Neuronal stem cell (in vitro differentiated cells): ENCODE data around the gene CEP170.

Source experiments
- DNase-seq: peaks from one replicate; pipeline ENCODE4 v3.0.0-alpha.2; 2013; ENCODE audit warnings: low spot score
- H2AFZ ChIP-seq: one replicate; pipeline ENCODE4 v1.6.1; 2013; ENCODE audit warnings: mild to moderate bottlenecking, low read length, inconsistent platforms
- H2AK5ac ChIP-seq: 2 replicates; pipeline ENCODE4 v1.6.1; 2013; ENCODE audit warnings: low read depth, mild to moderate bottlenecking, inconsistent platforms, low read length, moderate library complexity, mixed read lengths
- H2BK120ac ChIP-seq: 2 replicates; pipeline ENCODE4 v1.6.1; 2013; ENCODE audit warnings: low read depth, mild to moderate bottlenecking, inconsistent platforms, low read length, moderate library complexity, mixed read lengths
- H2BK12ac ChIP-seq: one replicate; pipeline ENCODE4 v1.6.1; 2013; ENCODE audit warnings: low read length, inconsistent platforms
- H2BK15ac ChIP-seq: 2 replicates; pipeline ENCODE4 v1.6.1; 2013; ENCODE audit warnings: mild to moderate bottlenecking, low read length, inconsistent platforms, mixed read lengths
- H2BK5ac ChIP-seq: one replicate; pipeline ENCODE4 v1.6.1; 2013; ENCODE audit warnings: inconsistent platforms, mild to moderate bottlenecking, low read length, moderate library complexity
- H3K14ac ChIP-seq: one replicate; pipeline ENCODE4 v1.6.1; 2013; ENCODE audit warnings: low read length, inconsistent platforms
- H3K18ac ChIP-seq: 2 replicates; pipeline ENCODE4 v1.6.1; 2013; ENCODE audit warnings: low read length, inconsistent platforms
- H3K23ac ChIP-seq: 2 replicates; pipeline ENCODE4 v1.6.1; 2013; ENCODE audit warnings: low read depth, mild to moderate bottlenecking, mixed read lengths, low read length, inconsistent platforms; ENCODE audit not compliant: poor library complexity
- H3K27ac ChIP-seq: replicated peaks from 3 replicates; pipeline ENCODE4 v1.5.1; 2013; ENCODE audit warnings: low read length, inconsistent platforms
- H3K27me3 ChIP-seq, 3 experiments: 2 replicates each; pipeline ENCODE4 v1.6.1; 2013; ENCODE audit warnings: low read length in 3 of 3, mild to moderate bottlenecking in 2 of 3, inconsistent platforms in 1 of 3, low read depth in 1 of 3, mixed read lengths in 1 of 3, moderate library complexity in 1 of 3; ENCODE audit not compliant: control insufficient read depth in 3 of 3, insufficient read depth in 3 of 3
- H3K36me3 ChIP-seq, 2 donors: replicated peaks in 1 of 2; 2 replicates each; pipeline ENCODE4 v1.6.1; 2013; ENCODE audit warnings: low read length in 2 of 2; ENCODE audit not compliant: control insufficient read depth in 2 of 2, insufficient read depth in 2 of 2
- H3K4ac ChIP-seq: 2 replicates; pipeline ENCODE4 v1.6.1; 2013; ENCODE audit warnings: inconsistent platforms, mild to moderate bottlenecking, low read length, moderate library complexity
- H3K4me1 ChIP-seq, 2 donors: 1 replicate in 1 of 2; 2 replicates in 1 of 2; pipeline ENCODE4 v1.6.1; 2013; ENCODE audit warnings: low read length in 2 of 2, low read depth in 1 of 2; ENCODE audit not compliant: control insufficient read depth in 2 of 2, insufficient read depth in 1 of 2
- H3K4me2 ChIP-seq: one replicate; pipeline ENCODE4 v1.6.1; 2013; ENCODE audit warnings: mild to moderate bottlenecking, low read length, inconsistent platforms; ENCODE audit not compliant: insufficient read depth, poor library complexity, severe bottlenecking
- H3K4me3 ChIP-seq, 2 donors: 2 replicates each; pipeline ENCODE4 v1.5.1; 2013; ENCODE audit warnings: low read length in 2 of 2, mild to moderate bottlenecking in 2 of 2, inconsistent platforms in 1 of 2, moderate library complexity in 1 of 2
- H3K79me1 ChIP-seq: one replicate; pipeline ENCODE4 v1.6.1; 2013; ENCODE audit warnings: low read depth, mild to moderate bottlenecking, inconsistent platforms, low read length, moderate library complexity
- H3K9ac ChIP-seq: one replicate; pipeline ENCODE4 v1.6.1; 2013; ENCODE audit warnings: mild to moderate bottlenecking, low read depth, low read length, inconsistent platforms; ENCODE audit not compliant: poor library complexity
- H3K9me3 ChIP-seq, 2 donors: replicated peaks in 1 of 2; 2 replicates each; pipeline versions ENCODE3 to v1.6.1; 2013; ENCODE audit warnings: low read length in 2 of 2, mild to moderate bottlenecking in 2 of 2, inconsistent platforms in 1 of 2, low read depth in 1 of 2, mixed read lengths in 1 of 2, moderate library complexity in 1 of 2; ENCODE audit not compliant: control insufficient read depth in 2 of 2, insufficient read depth in 1 of 2
- H4K8ac ChIP-seq: one replicate; pipeline ENCODE4 v1.6.1; 2013; ENCODE audit warnings: low read depth, mild to moderate bottlenecking, inconsistent platforms, low read length, moderate library complexity
- H4K91ac ChIP-seq: one replicate; pipeline ENCODE4 v1.6.1; 2013; ENCODE audit warnings: low read length, low read depth, mild to moderate bottlenecking, inconsistent platforms; ENCODE audit not compliant: poor library complexity
- WGBS, 2 donors: extraction: QIAGEN DNeasy Blood & Tissue Kit; methylation state at CpG; one replicate each; pipeline ENCODE4 v1.1.7; 2013; ENCODE audit warnings: missing lambda C conversion rate in 2 of 2, mixed read lengths in 1 of 2; ENCODE audit not compliant: insufficient read length in 2 of 2, insufficient replicate concordance in 1 of 2; ENCODE audit errors: extremely low coverage in 2 of 2; 5-methylcytosine and 5-hydroxymethylcytosine counted together

The CEP170 gene

GRCh38 chr1:243264717-243265116 is 9.6 kb upstream of the CEP170 start:
- no peak overlapping the region for H2BK15ac ChIP-seq
- H3K14ac ChIP-seq = no peak overlapping the region
- H3K4me2 ChIP-seq = no peak overlapping the region
- no peak overlapping the region for H2BK120ac ChIP-seq
- H3K4me1 ChIP-seq = peaks cover 0 to 5% of the 10 kb centered on the region in 2 donors
- no CpG with 5 or more reads among the region's 2 CpGs for WGBS, 2 donors
- no peak for DNase-seq
- H2AK5ac ChIP-seq = no peak overlapping the region
- no peaks in the 10 kb centered on the region for H3K27me3 ChIP-seq
- no peak overlapping the region for H3K4me3 ChIP-seq
- H2AFZ ChIP-seq = no peak overlapping the region
- H3K18ac ChIP-seq = no peak overlapping the region
- H3K27ac ChIP-seq = no peak overlapping the region
- no peak overlapping the region for H2BK12ac ChIP-seq
- H3K4ac ChIP-seq = no peak overlapping the region
- no peak overlapping the region for H2BK5ac ChIP-seq
- no peaks in the 10 kb centered on the region for H3K36me3 ChIP-seq
- no peaks in the 10 kb centered on the region for H3K79me1 ChIP-seq
- no peak overlapping the region for H3K9ac ChIP-seq
- peaks cover 0 to 7% of the 10 kb centered on the region in 2 donors for H3K9me3 ChIP-seq
- H3K23ac ChIP-seq = no peak overlapping the region
- H4K91ac ChIP-seq = no peak overlapping the region
- no peak overlapping the region for H4K8ac ChIP-seq

- no peak overlapping the region for H2BK12ac ChIP-seq
- H3K4me1 ChIP-seq = peaks cover 0 to 2% of the 10 kb centered on the region in 2 donors
- H3K4ac ChIP-seq = no peak overlapping the region
- no CpG with 5 or more reads among the region's 1 CpG for WGBS, 2 donors
- no peak overlapping the region for H2BK120ac ChIP-seq
- H3K4me3 ChIP-seq = no peak overlapping the region
- H2BK5ac ChIP-seq = no peak overlapping the region
- no peak overlapping the region for H2BK15ac ChIP-seq
- H3K36me3 ChIP-seq = no peaks in the 10 kb centered on the region
- H4K91ac ChIP-seq = no peak overlapping the region
- H3K9me3 ChIP-seq = peaks cover 0 to 7% of the 10 kb centered on the region in 2 donors
- H3K14ac ChIP-seq = no peak overlapping the region
- no peak overlapping the region for H3K18ac ChIP-seq
- no peak for DNase-seq
- H3K9ac ChIP-seq = no peak overlapping the region
- no peaks in the 10 kb centered on the region for H3K27me3 ChIP-seq
- H3K23ac ChIP-seq = no peak overlapping the region
- H2AK5ac ChIP-seq = no peak overlapping the region
- H3K79me1 ChIP-seq = peaks cover 2% of the 10 kb centered on the region
- no peak overlapping the region for H4K8ac ChIP-seq
- no peak overlapping the region for H3K27ac ChIP-seq
- H2AFZ ChIP-seq = no peak overlapping the region
- no peak overlapping the region for H3K4me2 ChIP-seq
These were observed 6.3 kb upstream of the CEP170 start for GRCh38 chr1:243261390-243261789.

- Histone ChIP-seq H3K23ac (no peak overlapping the region), H2AK5ac (no peak overlapping the region), H2BK120ac (no peak overlapping the region), H3K14ac (no peak overlapping the region), H3K4me3 (no peak overlapping the region), H3K4me1 (peaks cover 0 to 2% of the 10 kb centered on the region in 2 donors), H3K9ac (no peak overlapping the region), H3K79me1 (peaks cover 2% of the 10 kb centered on the region), H2BK5ac (no peak overlapping the region), H3K4me2 (no peak overlapping the region), H3K4ac (no peak overlapping the region), H2BK15ac (no peak overlapping the region), H3K9me3 (peaks cover 0 to 7% of the 10 kb centered on the region in 2 donors), H2AFZ (no peak overlapping the region), H3K27ac (no peak overlapping the region), H3K27me3 (no peaks in the 10 kb centered on the region), H4K8ac (no peak overlapping the region), H4K91ac (no peak overlapping the region), H3K18ac (no peak overlapping the region), H2BK12ac (no peak overlapping the region), H3K36me3 (no peaks in the 10 kb centered on the region)
- no CpG with 5 or more reads among the region's 4 CpGs for WGBS, 2 donors
- DNase-seq = no peak
These were observed 5.3 kb upstream of the CEP170 start for GRCh38 chr1:243260221-243260880.

- Histone ChIP-seq H3K9ac (no peak overlapping the region), H2BK12ac (no peak overlapping the region), H3K4me2 (no peak overlapping the region), H2BK5ac (no peak overlapping the region), H3K36me3 (no peaks in the 10 kb centered on the region), H3K4ac (no peak overlapping the region), H2BK15ac (no peak overlapping the region), H4K8ac (no peak overlapping the region), H3K79me1 (peaks cover 4% of the 10 kb centered on the region), H4K91ac (no peak overlapping the region), H3K27me3 (no peaks in the 10 kb centered on the region), H2BK120ac (no peak overlapping the region), H3K27ac (no peak overlapping the region), H3K4me1 (peaks cover 0 to 2% of the 10 kb centered on the region in 2 donors), H2AK5ac (no peak overlapping the region), H2AFZ (no peak overlapping the region), H3K23ac (no peak overlapping the region), H3K18ac (no peak overlapping the region), H3K9me3 (peaks cover 0 to 7% of the 10 kb centered on the region in 2 donors), H3K4me3 (no peak overlapping the region), H3K14ac (no peak overlapping the region)
- no CpG with 5 or more reads among the region's 7 CpGs for WGBS, 2 donors
- no peak for DNase-seq
These were observed 3.6 kb upstream of the CEP170 start for GRCh38 chr1:243258731-243259130.
